Measurements from ENCODE around the gene SHC3.

The SHC3 gene

DNA sequence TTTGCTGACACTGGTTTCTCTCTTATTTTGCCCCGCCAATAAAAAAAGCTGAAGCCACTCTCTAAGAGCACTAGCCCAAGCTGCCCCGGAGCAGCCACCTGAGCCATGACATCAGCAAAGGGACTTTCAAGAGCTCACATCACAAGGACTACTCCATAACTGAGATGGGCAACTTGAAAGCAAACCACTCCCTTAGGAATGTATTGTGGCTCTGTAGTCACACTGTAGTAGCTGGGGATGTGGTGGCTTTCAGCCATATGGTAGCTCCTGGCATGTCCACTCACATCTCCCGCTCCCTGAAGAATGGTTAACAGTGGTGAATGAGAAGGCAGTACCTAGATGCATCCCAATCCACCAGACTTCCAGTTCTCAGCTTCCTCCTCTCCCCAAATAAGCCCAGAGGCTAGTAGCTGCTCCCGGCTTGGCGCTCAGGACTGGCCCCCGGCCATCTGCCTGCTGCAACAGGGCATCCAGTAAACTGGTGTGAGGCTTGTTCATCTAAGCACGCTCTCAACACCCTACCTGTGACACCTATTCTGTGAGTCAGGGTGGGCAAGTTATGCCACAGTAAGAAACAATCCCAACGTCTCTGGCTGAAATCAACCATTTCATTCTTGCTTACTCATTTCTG lies 123.6 kb downstream of the SHC3 start:
- DNase-seq (no peak), ATAC-seq (no peak)
- no peaks in the 10 kb centered on the region for H3K4me1 Mint-ChIP-seq
- H3K9me3 Mint-ChIP-seq: no peaks in the 10 kb centered on the region
- no peak overlapping the region for H3K4me3 Mint-ChIP-seq
- H3K36me3 Mint-ChIP-seq (ENCODE audit: low read depth): no peaks in the 10 kb centered on the region
- no peak overlapping the region for H3K27ac Mint-ChIP-seq
- peaks cover 4% of the 10 kb centered on the region for H3K27me3 Mint-ChIP-seq

DNA sequence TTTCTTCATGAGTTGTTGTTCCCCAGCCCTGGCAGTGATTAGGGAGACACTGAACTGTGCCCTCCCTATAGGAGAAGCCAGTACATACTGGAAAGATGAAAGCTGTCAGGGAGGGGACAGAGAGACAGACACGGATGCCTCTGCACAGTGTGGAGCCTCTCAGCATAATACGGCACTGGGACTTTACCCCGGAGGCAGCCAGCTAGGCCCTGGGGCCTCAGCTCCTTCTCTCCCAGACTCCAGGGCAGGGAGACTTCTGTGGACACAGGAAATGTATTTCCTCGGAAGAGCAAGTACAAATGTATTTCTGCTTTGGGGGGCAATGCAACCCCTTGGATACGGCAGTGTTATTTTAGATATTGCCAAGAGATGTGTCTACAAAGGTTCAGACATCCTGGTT lies 125.3 kb downstream of the SHC3 start:
- Mint-ChIP-seq H3K9me3 (no peaks in the 10 kb centered on the region), H3K36me3 (ENCODE audit: low read depth) (no peaks in the 10 kb centered on the region), H3K4me1 (no peaks in the 10 kb centered on the region), H3K27ac (no peak overlapping the region), H3K4me3 (no peak overlapping the region), H3K27me3 (peaks cover 5% of the 10 kb centered on the region)
- no peak for ATAC-seq
- DNase-seq: no peak

DNA sequence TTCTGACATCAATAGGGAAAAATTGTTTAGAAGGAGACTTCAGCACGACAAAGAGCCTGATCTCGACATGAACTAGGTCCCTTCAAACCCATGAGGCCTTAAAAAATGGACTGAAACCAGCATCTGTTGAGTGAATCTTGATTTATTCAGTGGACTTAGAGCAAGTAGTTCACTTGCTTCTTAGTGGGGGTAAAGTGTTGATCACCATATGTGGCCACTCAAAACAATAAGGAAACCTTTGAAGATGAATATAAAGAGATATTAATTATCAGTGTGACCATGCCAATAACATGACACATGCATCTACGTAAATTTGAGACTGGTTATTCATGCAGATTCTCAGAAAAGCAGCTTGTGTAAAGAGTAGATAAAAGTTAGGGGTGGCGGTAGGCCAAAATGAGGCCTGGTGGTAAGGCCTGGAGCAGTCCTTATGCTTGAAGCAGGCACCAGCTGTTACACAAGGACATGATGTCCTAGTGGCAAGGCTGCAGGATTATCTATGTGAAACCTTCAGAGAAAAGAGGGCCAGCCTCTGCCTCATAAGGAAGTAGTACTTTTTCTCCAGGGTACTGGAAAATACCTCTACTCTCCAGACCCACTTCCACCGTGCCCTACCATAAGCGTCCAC lies 126.0 kb downstream of the SHC3 start:
- Mint-ChIP-seq H3K27me3 (peaks cover 9% of the 10 kb centered on the region), H3K9me3 (no peaks in the 10 kb centered on the region), H3K27ac (no peak overlapping the region), H3K36me3 (ENCODE audit: low read depth) (no peaks in the 10 kb centered on the region), H3K4me3 (no peak overlapping the region), H3K4me1 (no peaks in the 10 kb centered on the region)
- no peak for ATAC-seq
- DNase-seq: no peak

DNA sequence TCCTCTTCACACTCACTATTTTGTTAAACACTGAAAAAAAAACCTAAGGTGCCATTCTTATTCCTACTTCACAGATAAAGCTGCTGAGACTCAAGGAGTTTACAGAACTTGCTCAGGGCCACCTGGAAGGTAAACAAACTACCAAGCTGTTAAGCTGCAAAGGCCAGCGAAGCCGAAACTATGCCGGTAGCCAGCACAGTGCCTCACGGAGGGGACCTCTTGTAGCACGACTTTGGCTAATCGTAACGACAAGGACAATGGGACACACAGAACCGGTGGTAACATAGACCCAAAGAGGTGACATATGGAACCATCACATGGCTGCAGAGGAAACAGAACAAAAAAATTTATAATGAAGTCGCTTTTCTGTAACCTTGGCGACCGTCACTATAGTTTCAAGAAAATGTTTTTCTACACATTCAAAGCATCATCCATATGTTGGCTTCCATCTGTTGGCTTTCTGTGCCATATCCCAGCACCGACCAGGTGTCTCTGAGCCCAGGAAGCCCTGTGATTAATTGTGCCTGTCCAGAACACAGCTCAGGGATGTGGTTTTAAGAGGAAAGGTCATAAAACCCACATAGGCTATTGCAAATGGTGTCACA lies 127.1 kb downstream of the SHC3 start:
- H3K9me3 Mint-ChIP-seq: no peaks in the 10 kb centered on the region

GRCh38 chr9:89049646-89050045 lies 129.0 kb downstream of the SHC3 start:
- H3K4me1 Mint-ChIP-seq: no peaks in the 10 kb centered on the region
- no peak overlapping the region for H3K4me3 Mint-ChIP-seq
- peaks cover 14% of the 10 kb centered on the region for H3K27me3 Mint-ChIP-seq
- H3K36me3 Mint-ChIP-seq (ENCODE audit: low read depth): no peaks in the 10 kb centered on the region
- H3K9me3 Mint-ChIP-seq: no peaks in the 10 kb centered on the region
- ATAC-seq (no peak), DNase-seq (no peak)
- no peak overlapping the region for H3K27ac Mint-ChIP-seq

More for the DNA sequence above, 127.1 kb downstream of the SHC3 start:
- Mint-ChIP-seq H3K36me3 (ENCODE audit: low read depth) (no peaks in the 10 kb centered on the region), H3K27ac (no peak overlapping the region), H3K27me3 (peaks cover 10% of the 10 kb centered on the region), H3K4me1 (no peaks in the 10 kb centered on the region), H3K4me3 (no peak overlapping the region)
- ATAC-seq (no peak), DNase-seq (no peak)

- Mint-ChIP-seq H3K27me3 (peaks cover 14% of the 10 kb centered on the region), H3K4me1 (no peaks in the 10 kb centered on the region), H3K4me3 (no peak overlapping the region), H3K36me3 (ENCODE audit: low read depth) (no peaks in the 10 kb centered on the region), H3K9me3 (no peaks in the 10 kb centered on the region), H3K27ac (no peak overlapping the region)
- ATAC-seq (no peak), DNase-seq (no peak)
Observed at GRCh38 chr9:89048616-89049015, 130.0 kb downstream of the SHC3 start.

DNA sequence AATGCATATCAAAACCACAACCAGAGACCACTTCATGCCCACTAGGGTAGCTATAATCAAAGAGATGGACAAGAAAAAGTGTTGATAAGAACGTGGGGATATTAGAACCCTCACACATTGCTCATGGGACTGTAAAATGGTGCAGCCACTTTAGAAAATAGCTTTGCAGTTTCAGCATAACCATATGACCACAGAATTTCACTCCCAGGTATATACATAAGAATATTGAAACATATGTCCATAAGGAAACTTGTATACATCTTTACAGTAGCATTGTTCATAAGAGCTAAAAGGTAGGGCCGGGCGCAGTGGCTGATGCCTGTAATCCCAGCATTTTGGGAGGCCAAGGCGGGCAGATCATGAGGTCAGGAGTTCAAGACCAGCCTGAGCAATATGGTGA lies 131.0 kb downstream of the SHC3 start:
- DNase-seq: no peak
- H3K27me3 Mint-ChIP-seq: peaks cover 19% of the 10 kb centered on the region

DNA sequence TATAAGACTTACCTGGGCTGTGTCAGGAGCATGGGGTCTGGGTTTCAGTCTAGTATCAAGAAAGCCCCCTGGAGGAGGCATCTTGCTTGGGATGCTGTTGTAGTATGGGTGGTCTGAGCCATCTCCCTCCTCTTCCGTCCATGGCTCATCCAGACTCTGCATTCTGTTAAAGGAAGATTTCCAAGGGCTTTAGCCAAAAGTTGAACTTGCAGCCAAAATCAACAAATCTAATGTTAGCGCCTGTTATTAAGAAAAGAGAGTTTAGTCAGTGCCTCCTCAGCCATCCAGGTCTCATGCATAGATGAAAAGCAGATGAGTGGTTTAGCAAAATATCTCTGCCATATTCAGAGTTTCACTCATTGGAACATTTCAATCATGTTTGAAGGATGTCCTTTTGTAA lies 131.8 kb downstream of the SHC3 start:
- no peak for DNase-seq
- H3K27me3 Mint-ChIP-seq: peaks cover 19% of the 10 kb centered on the region
- no peak overlapping the region for H3K4me3 Mint-ChIP-seq
- H3K4me1 Mint-ChIP-seq: no peaks in the 10 kb centered on the region
- no peak overlapping the region for H3K27ac Mint-ChIP-seq
- ATAC-seq: no peak
- no peaks in the 10 kb centered on the region for H3K9me3 Mint-ChIP-seq
- no peaks in the 10 kb centered on the region for H3K36me3 Mint-ChIP-seq (ENCODE audit: low read depth)

More for the DNA sequence above, 131.0 kb downstream of the SHC3 start:
- Mint-ChIP-seq H3K27ac (no peak overlapping the region), H3K4me3 (no peak overlapping the region), H3K4me1 (no peaks in the 10 kb centered on the region), H3K36me3 (ENCODE audit: low read depth) (no peaks in the 10 kb centered on the region), H3K9me3 (no peaks in the 10 kb centered on the region)
- no peak for ATAC-seq

- H3K4me3 Mint-ChIP-seq: no peak overlapping the region
- no peaks in the 10 kb centered on the region for H3K4me1 Mint-ChIP-seq
- no peaks in the 10 kb centered on the region for H3K36me3 Mint-ChIP-seq (ENCODE audit: low read depth)
- DNase-seq: no peak
- peaks cover 19% of the 10 kb centered on the region for H3K27me3 Mint-ChIP-seq
- no peaks in the 10 kb centered on the region for H3K9me3 Mint-ChIP-seq
- no peak overlapping the region for H3K27ac Mint-ChIP-seq
- ATAC-seq: no peak
Observed at GRCh38 chr9:89044881-89045280, 133.7 kb downstream of the SHC3 start.

- Mint-ChIP-seq H3K4me3 (no peak overlapping the region), H3K4me1 (no peaks in the 10 kb centered on the region), H3K27ac (no peak overlapping the region), H3K36me3 (ENCODE audit: low read depth) (no peaks in the 10 kb centered on the region), H3K9me3 (no peaks in the 10 kb centered on the region), H3K27me3 (peaks cover 19% of the 10 kb centered on the region)
- no peak for ATAC-seq
- no peak for DNase-seq
Observed at GRCh38 chr9:89044104-89044503, 134.5 kb downstream of the SHC3 start.

GRCh38 chr9:89042984-89043383 lies 135.6 kb downstream of the SHC3 start:
- H3K4me3 Mint-ChIP-seq: no peak overlapping the region
- ATAC-seq: no peak
- H3K9me3 Mint-ChIP-seq: no peaks in the 10 kb centered on the region
- H3K36me3 Mint-ChIP-seq (ENCODE audit: low read depth): no peaks in the 10 kb centered on the region
- no peak overlapping the region for H3K27ac Mint-ChIP-seq
- peaks cover 16% of the 10 kb centered on the region for H3K27me3 Mint-ChIP-seq
- DNase-seq: no peak
- no peaks in the 10 kb centered on the region for H3K4me1 Mint-ChIP-seq

GRCh38 chr9:89039664-89040063 lies 139.0 kb downstream of the SHC3 start:
- peaks cover 21% of the 10 kb centered on the region for H3K27me3 Mint-ChIP-seq
- ATAC-seq (no peak), DNase-seq (no peak)
- no peaks in the 10 kb centered on the region for H3K36me3 Mint-ChIP-seq (ENCODE audit: low read depth)
- no peaks in the 10 kb centered on the region for H3K4me1 Mint-ChIP-seq
- no peaks in the 10 kb centered on the region for H3K9me3 Mint-ChIP-seq
- H3K4me3 Mint-ChIP-seq: no peak overlapping the region
- no peak overlapping the region for H3K27ac Mint-ChIP-seq

GRCh38 chr9:89039104-89039465 lies 139.5 kb downstream of the SHC3 start:
- H3K4me3 Mint-ChIP-seq: no peak overlapping the region
- no peaks in the 10 kb centered on the region for H3K36me3 Mint-ChIP-seq (ENCODE audit: low read depth)
- no peaks in the 10 kb centered on the region for H3K9me3 Mint-ChIP-seq
- H3K27me3 Mint-ChIP-seq: peaks cover 27% of the 10 kb centered on the region
- H3K4me1 Mint-ChIP-seq: no peaks in the 10 kb centered on the region
- DNase-seq: no peak
- no peak for ATAC-seq
- H3K27ac Mint-ChIP-seq: no peak overlapping the region

DNA sequence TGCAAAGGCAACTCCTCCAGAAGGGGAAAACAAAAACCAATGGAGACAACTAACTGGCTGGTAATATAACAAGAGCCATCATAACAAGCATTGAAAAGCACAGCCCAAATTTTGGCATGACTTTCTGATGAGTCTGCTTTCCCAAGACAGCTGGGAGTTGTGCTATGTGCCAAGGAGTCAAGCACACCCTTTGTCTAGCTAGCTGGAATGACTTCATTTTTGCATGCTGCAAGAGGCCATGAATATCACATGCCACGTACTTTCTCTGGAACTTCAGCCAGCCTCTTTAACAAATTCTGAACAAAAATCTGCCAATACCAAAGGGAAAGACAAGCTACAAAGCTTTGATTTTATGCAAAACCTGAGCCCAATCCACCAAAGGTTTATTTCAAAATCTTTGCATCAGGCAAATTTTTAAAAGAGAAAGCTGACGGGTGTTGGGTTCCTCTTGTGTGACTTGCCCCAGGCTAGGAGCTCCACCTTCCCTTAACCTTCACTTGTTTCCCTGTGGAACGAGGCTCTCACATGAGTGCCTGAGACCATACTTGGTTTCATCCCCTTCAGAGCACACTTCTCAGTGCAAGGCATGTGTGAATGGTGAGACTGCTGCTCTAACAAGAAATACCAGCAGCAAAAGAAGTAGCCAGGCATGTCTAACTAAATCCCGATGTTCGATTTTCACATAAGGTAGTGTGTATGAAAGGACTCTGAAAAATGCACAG lies 140.1 kb downstream of the SHC3 start:
- Mint-ChIP-seq H3K27ac (no peak overlapping the region), H3K9me3 (no peaks in the 10 kb centered on the region), H3K27me3 (peaks cover 29% of the 10 kb centered on the region), H3K4me1 (no peaks in the 10 kb centered on the region), H3K4me3 (no peak overlapping the region), H3K36me3 (ENCODE audit: low read depth) (no peaks in the 10 kb centered on the region)
- no peak for DNase-seq
- ATAC-seq: no peak

- no peaks in the 10 kb centered on the region for H3K36me3 Mint-ChIP-seq (ENCODE audit: low read depth)
- H3K4me1 Mint-ChIP-seq: no peaks in the 10 kb centered on the region
- H3K4me3 Mint-ChIP-seq: no peak overlapping the region
- DNase-seq (no peak), ATAC-seq (no peak)
- H3K27ac Mint-ChIP-seq: no peak overlapping the region
- H3K27me3 Mint-ChIP-seq: peaks cover 29% of the 10 kb centered on the region
- H3K9me3 Mint-ChIP-seq: no peaks in the 10 kb centered on the region
Observed at GRCh38 chr9:89037891-89038290, 140.7 kb downstream of the SHC3 start.
